ENCODE results near the gene GPATCH8. TPM values are rescaled to one million over a fixed set of nuclear protein-coding genes. Genes with fewer than 3 reads are reported as not detected.

The GPATCH8 gene
- 17.4 to 26.7 TPM (median 23.4 TPM) in 5 replicates for total RNA-seq (2022; extraction: Qiagen RNA extraction)

GRCh38 chr17:44503147-44504029 is at the start of gene GPATCH8:
GPATCH8 (minus strand) TSS chr17:44503406; CDS start chr17:44503370, 36 bp downstream.

GRCh38 chr17:44389281-44389680 is 113.9 kb downstream of the GPATCH8 start, which contains the start of gene ITGA2B:
ITGA2B (minus strand) TSS chr17:44389649; CDS start chr17:44389473, 176 bp downstream.

GRCh38 chr17:44363613-44364159 is 139.5 kb downstream of the GPATCH8 start, which contains the start of gene FAM171A2:
FAM171A2 (minus strand) TSS chr17:44363853; CDS start chr17:44363714, 139 bp downstream.

Other genes with a start within 250 kb of the GPATCH8 start
- gene SLC4A1, start 235.3 kb downstream of the GPATCH8 start, total RNA-seq (2022; extraction: Qiagen RNA extraction): 0.02 TPM in 2 of 5 replicates, not detected in the others
- gene RUNDC3A, start 194.8 kb downstream of the GPATCH8 start, total RNA-seq (2022; extraction: Qiagen RNA extraction): 0.39 to 1.1 TPM (median 0.81 TPM) in 5 replicates
- 132 to 205 TPM (median 188 TPM) in 5 replicates for gene SLC25A39, start 178.6 kb downstream of the GPATCH8 start, total RNA-seq (2022; extraction: Qiagen RNA extraction)
- 188 to 253 TPM (median 225 TPM) in 5 replicates for gene GRN, start 158.1 kb downstream of the GPATCH8 start, total RNA-seq (2022; extraction: Qiagen RNA extraction)
- gene FAM171A2, start 139.6 kb downstream of the GPATCH8 start, total RNA-seq (2022; extraction: Qiagen RNA extraction): 2.3 to 4.2 TPM (median 3.4 TPM) in 5 replicates
- 1.1 to 2.3 TPM (median 1.4 TPM) in 5 replicates for gene ITGA2B, start 113.8 kb downstream of the GPATCH8 start, total RNA-seq (2022; extraction: Qiagen RNA extraction)
- gene FZD2, start 54.1 kb upstream of the GPATCH8 start, total RNA-seq (2022; extraction: Qiagen RNA extraction): 19.8 to 30.4 TPM (median 27.7 TPM) in 5 replicates
- 1.7 to 3.8 TPM (median 2.8 TPM) in 5 replicates for gene MEIOC, start 153.1 kb upstream of the GPATCH8 start, total RNA-seq (2022; extraction: Qiagen RNA extraction)
- gene CCDC43, start 186.4 kb upstream of the GPATCH8 start, total RNA-seq (2022; extraction: Qiagen RNA extraction): 31.1 to 35.8 TPM (median 33.1 TPM) in 5 replicates
- 17.9 to 24.5 TPM (median 23.0 TPM) in 5 replicates for gene DBF4B, start 205.3 kb upstream of the GPATCH8 start, total RNA-seq (2022; extraction: Qiagen RNA extraction)

Measured in A549 treated with dexamethasone at 1 μM for 4 hours (cell line).